ENCODE results near the gene ILRUN. TPM values are rescaled to one million over a fixed set of nuclear protein-coding genes. Genes with fewer than 3 reads are reported as not detected.
"Not testable (repeated sequence)": the region's sequence is repeated elsewhere in the genome, so short reads cannot be mapped to it uniquely, and the experiment has no call there.

ILRUN gene
- total RNA-seq: 33.3 TPM

GRCh38 chr6:34696739-34697543, at the start of gene ILRUN:
ILRUN (minus strand) TSS chr6:34696767; CDS start chr6:34696603, 164 bp downstream.
- peak; percentile 86 for DNase-seq

GRCh38 chr6:34745277-34746103, 48.9 kb upstream of the ILRUN start:
- DNase-seq: no peak

GRCh38 chr6:34744294-34744647, 47.7 kb upstream of the ILRUN start:
- not testable (repeated sequence) for DNase-seq

- DNase-seq: no peak
These were observed 47.2 kb upstream of the ILRUN start for GRCh38 chr6:34743625-34744293.

- DNase-seq: no peak
These were observed 45.5 kb upstream of the ILRUN start for GRCh38 chr6:34742094-34742493.

GRCh38 chr6:34736823-34737222, 40.3 kb upstream of the ILRUN start:
- no peak for DNase-seq

GRCh38 chr6:34731393-34732060, 35.0 kb upstream of the ILRUN start:
- no peak for DNase-seq

- no peak for DNase-seq
These were observed 33.3 kb upstream of the ILRUN start for GRCh38 chr6:34729631-34730470.

GRCh38 chr6:34726055-34726454, 29.5 kb upstream of the ILRUN start:
- DNase-seq: no peak

- DNase-seq: no peak
These were observed 26.6 kb upstream of the ILRUN start for GRCh38 chr6:34723203-34723602.

GRCh38 chr6:34722451-34722850, 25.9 kb upstream of the ILRUN start:
- DNase-seq: no peak

- DNase-seq: not testable (repeated sequence)
These were observed 23.6 kb upstream of the ILRUN start for GRCh38 chr6:34720160-34720559.

GRCh38 chr6:34719646-34720045, 23.1 kb upstream of the ILRUN start:
- DNase-seq: not testable (repeated sequence)

GRCh38 chr6:34718976-34719375, 22.4 kb upstream of the ILRUN start:
- no peak for DNase-seq

GRCh38 chr6:34717466-34717865, 20.9 kb upstream of the ILRUN start:
- DNase-seq: no peak

- DNase-seq: no peak
These were observed 18.1 kb upstream of the ILRUN start for GRCh38 chr6:34714663-34715062.

- not testable (repeated sequence) for DNase-seq
These were observed 16.3 kb upstream of the ILRUN start for GRCh38 chr6:34712881-34713280.

GRCh38 chr6:34709386-34709785, 12.8 kb upstream of the ILRUN start:
- peak; percentile 21 for DNase-seq

- DNase-seq: no peak
These were observed 8.7 kb upstream of the ILRUN start for GRCh38 chr6:34705241-34705640.

GRCh38 chr6:34701199-34701598, 4.6 kb upstream of the ILRUN start:
- no peak for DNase-seq

- DNase-seq: no peak
These were observed 1.5 kb upstream of the ILRUN start for GRCh38 chr6:34697904-34698559.

Measured in skin of body (tissue), 2 donors.